Vagina (tissue), 2 donors: ENCODE results near the gene IAPP. TPM values are rescaled to one million over a fixed set of nuclear protein-coding genes. Genes with fewer than 3 reads are reported as not detected.
"Not testable (repeated sequence)": the region's sequence is repeated elsewhere in the genome, so short reads cannot be mapped to it uniquely, and the experiment has no call there.

Experiments
- DNase-seq, 2 donors: peaks; one replicate each; pipeline ENCODE4 v3.0.0-alpha.2; 2017; ENCODE audit errors: extremely low spot score in 2 of 2
- H3K27ac ChIP-seq: fragments of 200-600 bp; sonication (generic); one replicate; pipeline ENCODE4 v1.5.1; 2019
- H3K27me3 ChIP-seq: fragments of 200-600 bp; sonication (generic); one replicate; pipeline ENCODE4 v1.5.1; 2019
- H3K36me3 ChIP-seq, 2 donors: fragments of 200-600 bp; sonication (generic); one replicate each; pipeline ENCODE4 v1.5.1; 2017 to 2019
- H3K4me1 ChIP-seq: fragments of 200-600 bp; sonication (generic); one replicate; pipeline ENCODE4 v1.5.1; 2019
- H3K4me3 ChIP-seq, 2 donors: fragments of 200-600 bp; sonication (generic); 1 replicate in 1 of 2; 2 replicates in 1 of 2; pipeline ENCODE4 v1.5.1; 2016 to 2019
- H3K9me3 ChIP-seq: fragments of 200-600 bp; sonication (generic); one replicate; pipeline ENCODE4 v1.5.1; 2019
- POLR2A ChIP-seq, 2 donors: fragments of 450-650 bp; IDR thresholded peaks; one replicate each; pipeline ENCODE4 v1.6.1; 2017; ENCODE audit warnings: antibody characterized with exemption in 2 of 2, mild to moderate bottlenecking in 2 of 2, moderate library complexity in 2 of 2
- POLR2AphosphoS5 ChIP-seq, 2 donors: sonication (generic); formaldehyde crosslinking; IDR thresholded peaks; one replicate each; pipeline ENCODE4 v1.9.0; 2017; ENCODE audit warnings: antibody characterized with exemption in 2 of 2, mild to moderate bottlenecking in 2 of 2, low read depth in 1 of 2; ENCODE audit not compliant: insufficient read depth in 1 of 2
- intact Hi-C: fragments of 100-400 bp; cut with DNase I; formaldehyde crosslinking; loops from one replicate; pipeline ENCODE4 v1.15.1; 2023
- total RNA-seq: library from RNA; depleted of rRNA; stranded (reverse); fragments of >200 nt; gene quantifications from one replicate; pipeline ENCODE4 v1.2.3, GENCODE V29; 2016
- TF ChIP-seq, protein P1 (sequence below), 3 experiments: fragments of 450-650 bp in 2 of 3; fragments of 200-600 bp in 1 of 3; sonication (generic) in 1 of 3; IDR thresholded peaks; one replicate each; pipeline ENCODE4 v1.5.1; 2017 to 2019; ENCODE audit warnings: antibody characterized with exemption in 3 of 3, mild to moderate bottlenecking in 2 of 3, moderate library complexity in 2 of 3

The IAPP gene
- total RNA-seq, 1 donor from 2014 or later, result not detected

DNA sequence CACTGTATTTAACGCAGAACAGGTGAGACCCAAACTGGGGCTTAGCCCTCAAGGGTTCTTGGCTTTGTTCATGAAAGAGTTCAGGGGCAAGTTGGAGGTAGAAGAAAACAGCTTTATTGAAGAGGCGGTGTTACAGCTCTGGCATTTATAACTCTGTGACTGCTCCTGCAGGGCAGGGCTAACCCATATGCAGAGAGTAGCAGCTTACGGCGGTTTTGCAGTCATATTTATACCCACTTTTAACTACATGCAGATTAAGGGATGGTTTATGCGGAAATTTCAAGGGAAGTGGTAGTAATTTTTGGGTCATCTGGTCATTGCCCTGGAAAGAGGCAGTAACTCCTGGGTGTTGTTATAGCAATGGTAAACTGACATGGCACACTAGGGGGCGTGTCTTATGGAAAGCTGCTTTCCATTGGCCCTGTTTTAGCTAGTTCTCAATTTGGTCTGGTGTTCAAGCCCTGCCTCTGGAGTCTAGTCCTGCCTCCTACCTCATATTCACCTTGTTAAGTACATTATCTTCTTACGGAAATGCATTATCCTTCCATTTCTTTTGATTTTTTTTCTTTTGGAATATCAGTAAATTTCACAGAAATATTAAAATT, 1.8 kb upstream of the IAPP start:
- Histone ChIP-seq H3K36me3 (no peaks in the 10 kb centered on the region), H3K4me1 (no peaks in the 10 kb centered on the region), H3K27me3 (no peaks in the 10 kb centered on the region), H3K27ac (no peak overlapping the region), H3K9me3 (no peaks in the 10 kb centered on the region), H3K4me3 (no peak overlapping the region)
- intact Hi-C loops, result no loop called here
- TF ChIP-seq POLR2AphosphoS5 (IDR thresholded peaks at IDR 0.05; ENCODE audit: insufficient read depth in 1 of 2, low read depth in 1 of 2) (no peak), POLR2A (IDR thresholded peaks at IDR 0.05) (no peak)
- TF ChIP-seq, protein P1, sequence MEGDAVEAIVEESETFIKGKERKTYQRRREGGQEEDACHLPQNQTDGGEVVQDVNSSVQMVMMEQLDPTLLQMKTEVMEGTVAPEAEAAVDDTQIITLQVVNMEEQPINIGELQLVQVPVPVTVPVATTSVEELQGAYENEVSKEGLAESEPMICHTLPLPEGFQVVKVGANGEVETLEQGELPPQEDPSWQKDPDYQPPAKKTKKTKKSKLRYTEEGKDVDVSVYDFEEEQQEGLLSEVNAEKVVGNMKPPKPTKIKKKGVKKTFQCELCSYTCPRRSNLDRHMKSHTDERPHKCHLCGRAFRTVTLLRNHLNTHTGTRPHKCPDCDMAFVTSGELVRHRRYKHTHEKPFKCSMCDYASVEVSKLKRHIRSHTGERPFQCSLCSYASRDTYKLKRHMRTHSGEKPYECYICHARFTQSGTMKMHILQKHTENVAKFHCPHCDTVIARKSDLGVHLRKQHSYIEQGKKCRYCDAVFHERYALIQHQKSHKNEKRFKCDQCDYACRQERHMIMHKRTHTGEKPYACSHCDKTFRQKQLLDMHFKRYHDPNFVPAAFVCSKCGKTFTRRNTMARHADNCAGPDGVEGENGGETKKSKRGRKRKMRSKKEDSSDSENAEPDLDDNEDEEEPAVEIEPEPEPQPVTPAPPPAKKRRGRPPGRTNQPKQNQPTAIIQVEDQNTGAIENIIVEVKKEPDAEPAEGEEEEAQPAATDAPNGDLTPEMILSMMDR (IDR thresholded peaks at IDR 0.05), result no peak
- DNase-seq, result no peak

DNA sequence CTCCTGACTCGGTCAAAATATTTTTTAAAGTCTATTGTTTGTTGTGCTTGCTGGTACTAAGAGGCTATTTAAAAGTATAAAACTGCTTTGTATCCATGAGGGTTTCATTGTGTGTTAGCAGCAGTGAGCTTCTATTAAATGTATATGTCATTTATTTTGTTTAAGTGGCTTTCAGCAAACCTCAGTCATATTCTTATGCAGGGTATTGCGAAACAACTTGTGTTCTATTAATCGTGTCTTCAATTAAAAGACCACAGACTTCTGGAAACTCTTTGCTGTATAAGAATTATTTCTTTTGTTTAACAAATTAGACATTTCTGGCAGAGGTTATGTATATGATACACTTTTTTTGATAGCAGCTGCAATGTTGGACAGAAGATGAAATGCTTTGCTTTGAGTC, 6.5 kb downstream of the IAPP start:
- intact Hi-C loops, result no loop called here

DNA sequence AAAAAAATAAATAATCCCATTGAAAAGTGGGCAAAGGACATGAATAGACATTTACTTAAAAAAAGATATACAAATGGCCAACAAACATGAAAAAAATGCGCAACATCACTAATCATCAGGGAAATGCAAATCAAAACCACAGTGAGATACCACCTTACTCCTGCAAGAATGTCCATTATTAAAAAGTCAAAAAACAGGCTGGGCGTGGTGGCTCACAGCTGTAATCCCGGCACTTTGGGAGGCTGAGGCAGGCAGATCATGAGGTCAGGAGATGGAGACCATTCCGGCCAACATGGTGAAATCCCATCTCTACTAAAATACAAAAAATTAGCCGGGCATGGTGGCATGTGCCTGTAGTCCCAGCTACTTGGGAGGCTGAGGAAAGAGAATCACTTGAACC, 8.6 kb downstream of the IAPP start:
- DNase-seq, H3K9me3 ChIP-seq, H3K36me3 ChIP-seq, H3K4me1 ChIP-seq, H3K27ac ChIP-seq, H3K4me3 ChIP-seq, intact Hi-C loops, H3K27me3 ChIP-seq: not testable (repeated sequence)

More for the DNA sequence above, 6.5 kb downstream of the IAPP start:
- no peak overlapping the region for H3K4me3 ChIP-seq
- H3K27me3 ChIP-seq, result no peaks in the 10 kb centered on the region
- no peaks in the 10 kb centered on the region for H3K9me3 ChIP-seq
- TF ChIP-seq, protein P1 (IDR thresholded peaks at IDR 0.05), result no peak
- TF ChIP-seq POLR2A (IDR thresholded peaks at IDR 0.05) (no peak), POLR2AphosphoS5 (IDR thresholded peaks at IDR 0.05; ENCODE audit: insufficient read depth in 1 of 2, low read depth in 1 of 2) (no peak)
- no peaks in the 10 kb centered on the region for H3K4me1 ChIP-seq
- H3K36me3 ChIP-seq, result no peaks in the 10 kb centered on the region
- no peak for DNase-seq
- no peak overlapping the region for H3K27ac ChIP-seq

DNA sequence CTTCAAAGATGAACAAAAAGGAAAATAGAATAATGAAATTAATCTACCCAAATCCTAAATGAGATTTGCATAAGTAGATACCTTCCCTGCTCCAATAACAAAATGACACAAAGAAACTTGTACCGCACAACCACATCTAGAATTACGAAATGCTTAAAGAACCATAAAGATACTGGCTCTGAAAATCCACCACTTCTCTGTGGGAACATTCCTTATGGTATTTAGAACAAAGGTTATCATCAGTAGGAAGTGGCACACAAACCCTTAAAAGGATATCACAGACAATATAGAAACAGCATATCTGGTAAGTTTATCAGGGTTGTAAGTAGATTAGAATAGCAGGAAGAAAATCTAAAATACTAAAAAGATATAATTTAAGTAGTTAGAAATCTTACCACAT, 11.6 kb downstream of the IAPP start:
- Histone ChIP-seq H3K9me3 (no peaks in the 10 kb centered on the region), H3K27ac (no peak overlapping the region), H3K4me1 (no peaks in the 10 kb centered on the region), H3K27me3 (no peaks in the 10 kb centered on the region), H3K4me3 (no peak overlapping the region), H3K36me3 (no peaks in the 10 kb centered on the region)
- intact Hi-C loops, result no loop called here
- TF ChIP-seq POLR2A (IDR thresholded peaks at IDR 0.05) (no peak), POLR2AphosphoS5 (IDR thresholded peaks at IDR 0.05; ENCODE audit: insufficient read depth in 1 of 2, low read depth in 1 of 2) (no peak)
- TF ChIP-seq, protein P1 (IDR thresholded peaks at IDR 0.05), result no peak
- DNase-seq, result no peak

DNA sequence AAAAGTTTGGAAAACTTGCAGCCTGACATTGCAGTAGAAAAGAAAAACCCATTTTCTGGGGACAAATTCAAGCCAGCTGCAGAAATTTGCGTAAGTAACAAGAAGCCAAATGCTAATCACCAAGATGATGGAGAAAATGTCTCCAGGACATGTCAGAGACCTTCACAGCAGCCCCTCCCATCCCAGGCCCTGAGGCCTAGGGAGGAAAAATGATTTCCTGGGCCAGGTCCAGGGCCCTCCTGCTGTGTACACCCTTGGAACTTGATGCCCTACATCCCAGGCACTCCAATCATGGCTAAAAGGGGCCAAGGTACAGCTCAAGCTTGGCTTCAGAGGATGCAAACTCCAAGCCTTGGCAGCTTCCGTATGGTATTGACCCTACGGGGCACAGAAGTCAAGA, 14.5 kb downstream of the IAPP start:
- Histone ChIP-seq H3K27ac (no peak overlapping the region), H3K36me3 (no peaks in the 10 kb centered on the region), H3K4me3 (no peak overlapping the region), H3K27me3 (no peaks in the 10 kb centered on the region), H3K9me3 (no peaks in the 10 kb centered on the region), H3K4me1 (no peaks in the 10 kb centered on the region)
- TF ChIP-seq POLR2A (IDR thresholded peaks at IDR 0.05) (no peak), POLR2AphosphoS5 (IDR thresholded peaks at IDR 0.05; ENCODE audit: insufficient read depth in 1 of 2, low read depth in 1 of 2) (no peak)
- TF ChIP-seq, protein P1 (IDR thresholded peaks at IDR 0.05), result no peak
- intact Hi-C loops, result no loop called here
- no peak for DNase-seq
